ENCODE data around the gene JUN.

Gene JUN

GRCh38 chr1:58746182-58746581, 37.7 kb downstream of the JUN start:
- Histone ChIP-seq H3K36me3 (ENCODE audit: control insufficient read depth in 2 of 2, insufficient read depth in 2 of 2, low read length in 2 of 2) (no peaks in the 10 kb centered on the region), H3K9me3 (ENCODE audit: control insufficient read depth in 2 of 2, low read length in 2 of 2) (no peaks in the 10 kb centered on the region), H3K27me3 (ENCODE audit: control insufficient read depth in 2 of 2, insufficient read depth in 2 of 2, low read length in 2 of 2) (no peaks in the 10 kb centered on the region), H3K9ac (ENCODE audit: low read depth in 1 of 2, low read length in 2 of 2) (no peak overlapping the region), H3K4me1 (ENCODE audit: control insufficient read depth in 2 of 2, insufficient read depth in 2 of 2, low read length in 2 of 2) (no peaks in the 10 kb centered on the region), H3K27ac (ENCODE audit: low read depth in 2 of 2, low read length in 2 of 2) (no peak overlapping the region), H3K4me3 (ENCODE audit: low read length in 2 of 2) (no peak overlapping the region)

GRCh38 chr1:58745666-58746065, 38.2 kb downstream of the JUN start:
- Histone ChIP-seq H3K9ac (ENCODE audit: low read depth in 1 of 2, low read length in 2 of 2) (no peak overlapping the region), H3K4me3 (ENCODE audit: low read length in 2 of 2) (no peak overlapping the region), H3K4me1 (ENCODE audit: control insufficient read depth in 2 of 2, insufficient read depth in 2 of 2, low read length in 2 of 2) (no peaks in the 10 kb centered on the region), H3K27ac (ENCODE audit: low read depth in 2 of 2, low read length in 2 of 2) (no peak overlapping the region), H3K27me3 (ENCODE audit: control insufficient read depth in 2 of 2, insufficient read depth in 2 of 2, low read length in 2 of 2) (no peaks in the 10 kb centered on the region), H3K36me3 (ENCODE audit: control insufficient read depth in 2 of 2, insufficient read depth in 2 of 2, low read length in 2 of 2) (no peaks in the 10 kb centered on the region), H3K9me3 (ENCODE audit: control insufficient read depth in 2 of 2, low read length in 2 of 2) (no peaks in the 10 kb centered on the region)

GRCh38 chr1:58745117-58745516, 38.7 kb downstream of the JUN start:
- Histone ChIP-seq H3K4me3 (ENCODE audit: low read length in 2 of 2) (no peak overlapping the region), H3K9me3 (ENCODE audit: control insufficient read depth in 2 of 2, low read length in 2 of 2) (no peaks in the 10 kb centered on the region), H3K4me1 (ENCODE audit: control insufficient read depth in 2 of 2, insufficient read depth in 2 of 2, low read length in 2 of 2) (no peaks in the 10 kb centered on the region), H3K27me3 (ENCODE audit: control insufficient read depth in 2 of 2, insufficient read depth in 2 of 2, low read length in 2 of 2) (no peaks in the 10 kb centered on the region), H3K36me3 (ENCODE audit: control insufficient read depth in 2 of 2, insufficient read depth in 2 of 2, low read length in 2 of 2) (no peaks in the 10 kb centered on the region), H3K27ac (ENCODE audit: low read depth in 2 of 2, low read length in 2 of 2) (no peak overlapping the region), H3K9ac (ENCODE audit: low read depth in 1 of 2, low read length in 2 of 2) (no peak overlapping the region)

GRCh38 chr1:58741678-58742553, 41.9 kb downstream of the JUN start:
- Histone ChIP-seq H3K27me3 (ENCODE audit: control insufficient read depth in 2 of 2, insufficient read depth in 2 of 2, low read length in 2 of 2) (no peaks in the 10 kb centered on the region), H3K36me3 (ENCODE audit: control insufficient read depth in 2 of 2, insufficient read depth in 2 of 2, low read length in 2 of 2) (no peaks in the 10 kb centered on the region), H3K9ac (ENCODE audit: low read depth in 1 of 2, low read length in 2 of 2) (no peak overlapping the region), H3K9me3 (ENCODE audit: control insufficient read depth in 2 of 2, low read length in 2 of 2) (no peaks in the 10 kb centered on the region), H3K4me1 (ENCODE audit: control insufficient read depth in 2 of 2, insufficient read depth in 2 of 2, low read length in 2 of 2) (no peaks in the 10 kb centered on the region), H3K27ac (ENCODE audit: low read depth in 2 of 2, low read length in 2 of 2) (no peak overlapping the region), H3K4me3 (ENCODE audit: low read length in 2 of 2) (no peak overlapping the region)

- no peaks in the 10 kb centered on the region for H3K27me3 ChIP-seq (ENCODE audit: control insufficient read depth in 2 of 2, insufficient read depth in 2 of 2, low read length in 2 of 2)
- no peak overlapping the region for H3K9ac ChIP-seq (ENCODE audit: low read depth in 1 of 2, low read length in 2 of 2)
- H3K9me3 ChIP-seq (ENCODE audit: control insufficient read depth in 2 of 2, low read length in 2 of 2) = no peaks in the 10 kb centered on the region
- no peaks in the 10 kb centered on the region for H3K36me3 ChIP-seq (ENCODE audit: control insufficient read depth in 2 of 2, insufficient read depth in 2 of 2, low read length in 2 of 2)
- H3K4me3 ChIP-seq (ENCODE audit: low read length in 2 of 2) = no peak overlapping the region
- no peaks in the 10 kb centered on the region for H3K4me1 ChIP-seq (ENCODE audit: control insufficient read depth in 2 of 2, insufficient read depth in 2 of 2, low read length in 2 of 2)
- H3K27ac ChIP-seq (ENCODE audit: low read depth in 2 of 2, low read length in 2 of 2) = no peak overlapping the region
These were observed 43.9 kb downstream of the JUN start for GRCh38 chr1:58739856-58740466.

- no peaks in the 10 kb centered on the region for H3K9me3 ChIP-seq (ENCODE audit: control insufficient read depth in 2 of 2, low read length in 2 of 2)
- H3K4me3 ChIP-seq (ENCODE audit: low read length in 2 of 2) = no peak overlapping the region
- no peaks in the 10 kb centered on the region for H3K36me3 ChIP-seq (ENCODE audit: control insufficient read depth in 2 of 2, insufficient read depth in 2 of 2, low read length in 2 of 2)
- no peak overlapping the region for H3K27ac ChIP-seq (ENCODE audit: low read depth in 2 of 2, low read length in 2 of 2)
- H3K9ac ChIP-seq (ENCODE audit: low read depth in 1 of 2, low read length in 2 of 2) = no peak overlapping the region
- H3K27me3 ChIP-seq (ENCODE audit: control insufficient read depth in 2 of 2, insufficient read depth in 2 of 2, low read length in 2 of 2) = no peaks in the 10 kb centered on the region
- no peaks in the 10 kb centered on the region for H3K4me1 ChIP-seq (ENCODE audit: control insufficient read depth in 2 of 2, insufficient read depth in 2 of 2, low read length in 2 of 2)
These were observed 45.0 kb downstream of the JUN start for GRCh38 chr1:58738876-58739275.

GRCh38 chr1:58735586-58735985, 48.3 kb downstream of the JUN start:
- no peak overlapping the region for H3K9ac ChIP-seq (ENCODE audit: low read depth in 1 of 2, low read length in 2 of 2)
- H3K27me3 ChIP-seq (ENCODE audit: control insufficient read depth in 2 of 2, insufficient read depth in 2 of 2, low read length in 2 of 2) = no peaks in the 10 kb centered on the region
- H3K27ac ChIP-seq (ENCODE audit: low read depth in 2 of 2, low read length in 2 of 2) = no peak overlapping the region
- no peaks in the 10 kb centered on the region for H3K36me3 ChIP-seq (ENCODE audit: control insufficient read depth in 2 of 2, insufficient read depth in 2 of 2, low read length in 2 of 2)
- no peaks in the 10 kb centered on the region for H3K9me3 ChIP-seq (ENCODE audit: control insufficient read depth in 2 of 2, low read length in 2 of 2)
- H3K4me3 ChIP-seq (ENCODE audit: low read length in 2 of 2) = no peak overlapping the region
- no peaks in the 10 kb centered on the region for H3K4me1 ChIP-seq (ENCODE audit: control insufficient read depth in 2 of 2, insufficient read depth in 2 of 2, low read length in 2 of 2)

- no peaks in the 10 kb centered on the region for H3K36me3 ChIP-seq (ENCODE audit: control insufficient read depth in 2 of 2, insufficient read depth in 2 of 2, low read length in 2 of 2)
- no peak overlapping the region for H3K4me3 ChIP-seq (ENCODE audit: low read length in 2 of 2)
- H3K27ac ChIP-seq (ENCODE audit: low read depth in 2 of 2, low read length in 2 of 2) = no peak overlapping the region
- H3K27me3 ChIP-seq (ENCODE audit: control insufficient read depth in 2 of 2, insufficient read depth in 2 of 2, low read length in 2 of 2) = no peaks in the 10 kb centered on the region
- H3K4me1 ChIP-seq (ENCODE audit: control insufficient read depth in 2 of 2, insufficient read depth in 2 of 2, low read length in 2 of 2) = no peaks in the 10 kb centered on the region
- H3K9me3 ChIP-seq (ENCODE audit: control insufficient read depth in 2 of 2, low read length in 2 of 2) = no peaks in the 10 kb centered on the region
- no peak overlapping the region for H3K9ac ChIP-seq (ENCODE audit: low read depth in 1 of 2, low read length in 2 of 2)
These were observed 49.2 kb downstream of the JUN start for GRCh38 chr1:58734630-58735029.

- Histone ChIP-seq H3K27me3 (ENCODE audit: control insufficient read depth in 2 of 2, insufficient read depth in 2 of 2, low read length in 2 of 2) (no peaks in the 10 kb centered on the region), H3K36me3 (ENCODE audit: control insufficient read depth in 2 of 2, insufficient read depth in 2 of 2, low read length in 2 of 2) (no peaks in the 10 kb centered on the region), H3K4me1 (ENCODE audit: control insufficient read depth in 2 of 2, insufficient read depth in 2 of 2, low read length in 2 of 2) (no peaks in the 10 kb centered on the region), H3K27ac (ENCODE audit: low read depth in 2 of 2, low read length in 2 of 2) (no peak overlapping the region), H3K4me3 (ENCODE audit: low read length in 2 of 2) (no peak overlapping the region), H3K9ac (ENCODE audit: low read depth in 1 of 2, low read length in 2 of 2) (no peak overlapping the region), H3K9me3 (ENCODE audit: control insufficient read depth in 2 of 2, low read length in 2 of 2) (no peaks in the 10 kb centered on the region)
These were observed 51.6 kb downstream of the JUN start for GRCh38 chr1:58732087-58732775.
